Activated CD4-positive, alpha-beta T cell treated with anti-CD3 and anti-CD28 coated beads, Interleukin-2, amount 10 ng/mL, durations not matched to agents 24 days and 14 days (primary cell): ENCODE measurements around the gene DEPDC1. TPM values are rescaled to one million over a fixed set of nuclear protein-coding genes. Genes with fewer than 3 reads are reported as not detected.
A peak's percentile ranks its signal among the peaks of the same experiment; 100 is the strongest.

Experiments used
- DNase-seq: peaks from one replicate; pipeline ENCODE4 v3.0.0; 2022
- H3K27ac Mint-ChIP-seq: one replicate; pipeline ENCODE4 v1.8.0; 2022; ENCODE audit warnings: mild to moderate bottlenecking, mixed read lengths
- H3K27me3 Mint-ChIP-seq: one replicate; pipeline ENCODE4 v1.8.0; 2022; ENCODE audit warnings: mixed read lengths
- H3K36me3 Mint-ChIP-seq: one replicate; pipeline ENCODE4 v1.8.0; 2022; ENCODE audit warnings: low read depth, mild to moderate bottlenecking, mixed read lengths
- H3K4me1 Mint-ChIP-seq: one replicate; pipeline ENCODE4 v1.8.0; 2021; ENCODE audit warnings: mixed read lengths
- H3K4me3 Mint-ChIP-seq: one replicate; pipeline ENCODE4 v1.8.0; 2022; ENCODE audit warnings: mild to moderate bottlenecking, moderate library complexity, mixed read lengths
- H3K9me3 Mint-ChIP-seq: one replicate; pipeline ENCODE4 v1.8.0; 2021; ENCODE audit warnings: mixed read lengths
- intact Hi-C: fragments of 100-400 bp; cut with micrococcal nuclease; formaldehyde crosslinking; loops from one replicate; pipeline ENCODE4 v1.15.1; 2023
- total RNA-seq: library from RNA; stranded (reverse); gene quantifications from 2 replicates; pipeline ENCODE4 v1.2.3, GENCODE V29; 2022

DEPDC1 gene
- total RNA-seq, 1 donor from 2014 or later, result 13.3 TPM

DNA sequence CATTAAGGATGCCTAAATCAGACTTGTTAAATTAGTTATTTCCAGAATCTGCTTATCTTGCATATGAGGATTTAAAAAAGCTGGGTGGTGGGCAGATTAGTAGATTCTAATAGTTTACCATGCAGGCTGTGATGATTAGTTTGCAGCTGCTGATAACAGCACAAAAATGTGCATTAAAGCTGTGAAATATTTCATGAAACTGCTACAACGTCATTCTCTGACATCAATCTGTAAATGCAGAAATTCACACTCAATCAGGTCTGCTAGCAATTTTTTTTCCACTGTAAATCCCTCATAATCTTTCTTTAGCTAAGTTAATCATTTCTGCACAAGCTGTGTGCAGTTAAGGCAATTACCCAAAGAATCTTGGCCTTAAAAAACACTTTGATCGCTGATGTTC is 37.8 kb downstream of the DEPDC1 start:
- H3K27me3 Mint-ChIP-seq, result peaks cover 5% of the 10 kb centered on the region
- no peaks in the 10 kb centered on the region for H3K9me3 Mint-ChIP-seq
- DNase-seq, result no peak

DNA sequence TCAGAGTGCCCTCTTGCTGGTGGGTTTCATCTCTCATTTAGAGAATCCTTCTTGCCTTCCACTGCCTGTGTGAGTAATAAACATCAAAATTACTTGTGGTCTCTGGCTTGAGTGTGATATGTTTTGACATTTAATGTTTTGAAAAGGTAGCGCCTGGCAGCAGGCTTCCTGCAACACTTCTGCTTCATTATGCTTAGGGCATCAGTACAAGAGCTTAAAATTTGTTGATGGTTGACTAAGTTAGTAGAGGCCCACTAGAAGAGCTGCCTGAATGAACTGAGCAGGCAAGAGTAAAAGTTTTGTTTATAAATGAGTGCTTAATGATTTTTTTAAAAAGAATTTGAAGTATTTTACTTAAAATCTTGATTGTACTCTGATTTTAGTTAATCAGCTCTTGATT is 40.7 kb downstream of the DEPDC1 start:
- Mint-ChIP-seq H3K27ac (no peak overlapping the region), H3K27me3 (peaks cover 8% of the 10 kb centered on the region), H3K4me3 (no peak overlapping the region), H3K9me3 (no peaks in the 10 kb centered on the region), H3K36me3 (no peaks in the 10 kb centered on the region), H3K4me1 (no peaks in the 10 kb centered on the region)
- intact Hi-C loops, result no loop called here
- DNase-seq, result no peak

More for the DNA sequence above, 37.8 kb downstream of the DEPDC1 start:
- H3K4me1 Mint-ChIP-seq, result no peaks in the 10 kb centered on the region
- H3K36me3 Mint-ChIP-seq, result no peaks in the 10 kb centered on the region
- H3K27ac Mint-ChIP-seq, result no peak overlapping the region
- intact Hi-C loops, result no loop called here
- H3K4me3 Mint-ChIP-seq, result no peak overlapping the region

DNA sequence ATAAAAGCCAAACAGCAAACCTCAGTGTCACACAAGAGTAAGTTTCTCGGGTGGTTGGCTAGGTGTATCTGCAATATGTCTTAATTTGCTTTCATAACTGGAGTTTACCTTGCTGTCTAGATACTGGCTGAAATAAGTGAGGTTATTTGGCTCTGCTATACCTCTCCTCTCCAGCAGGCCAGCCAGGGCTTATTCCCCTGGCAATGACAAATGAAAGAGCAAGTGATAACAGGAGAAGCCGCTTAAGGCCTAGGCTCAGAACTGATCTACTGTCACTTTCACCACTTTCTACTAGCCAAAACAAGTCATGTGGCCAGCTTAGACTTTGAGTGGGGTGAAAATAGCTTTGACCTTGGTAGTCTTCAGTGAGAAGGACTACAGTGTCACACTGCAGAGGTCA is 42.3 kb downstream of the DEPDC1 start:
- peaks cover 8% of the 10 kb centered on the region for H3K27me3 Mint-ChIP-seq
- no peaks in the 10 kb centered on the region for H3K36me3 Mint-ChIP-seq
- no peak overlapping the region for H3K27ac Mint-ChIP-seq
- intact Hi-C loops, result no loop called here
- no peaks in the 10 kb centered on the region for H3K4me1 Mint-ChIP-seq
- DNase-seq, result no peak
- H3K4me3 Mint-ChIP-seq, result no peak overlapping the region
- H3K9me3 Mint-ChIP-seq, result no peaks in the 10 kb centered on the region

DNA sequence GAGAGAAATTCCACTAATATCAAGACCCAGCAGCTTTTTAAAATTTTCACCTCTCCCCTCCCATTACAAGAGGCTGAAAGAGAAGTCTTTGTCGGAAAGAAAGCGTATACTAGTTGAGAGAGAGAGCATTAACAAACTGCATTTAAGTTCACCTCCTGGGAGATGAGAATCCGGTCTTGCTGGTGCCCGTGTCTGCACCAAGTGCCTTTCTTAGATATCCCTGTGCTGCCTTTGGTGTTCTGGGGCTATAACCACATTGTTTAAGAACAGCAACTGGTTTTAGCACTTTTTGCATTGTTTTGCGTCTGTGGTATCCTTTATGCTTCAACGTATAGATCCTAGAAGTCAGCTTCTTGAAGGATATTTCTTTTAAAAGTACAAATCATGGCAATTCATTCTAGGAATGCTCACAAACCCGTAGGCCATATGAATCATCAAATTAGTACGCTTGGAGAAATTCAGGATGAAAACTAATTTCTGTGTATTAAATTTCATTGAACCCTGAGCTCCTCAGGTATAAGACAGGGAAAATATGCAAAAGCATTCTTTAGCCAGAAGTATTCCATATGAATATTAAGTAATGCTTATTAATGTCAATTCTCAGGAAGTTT is 43.7 kb downstream of the DEPDC1 start:
- DNase-seq, result no peak
- no peaks in the 10 kb centered on the region for H3K9me3 Mint-ChIP-seq
- no peaks in the 10 kb centered on the region for H3K4me1 Mint-ChIP-seq
- no peak overlapping the region for H3K4me3 Mint-ChIP-seq
- peaks cover 8% of the 10 kb centered on the region for H3K27me3 Mint-ChIP-seq
- H3K36me3 Mint-ChIP-seq, result no peaks in the 10 kb centered on the region
- no peak overlapping the region for H3K27ac Mint-ChIP-seq
- intact Hi-C loops, result no loop called here

DNA sequence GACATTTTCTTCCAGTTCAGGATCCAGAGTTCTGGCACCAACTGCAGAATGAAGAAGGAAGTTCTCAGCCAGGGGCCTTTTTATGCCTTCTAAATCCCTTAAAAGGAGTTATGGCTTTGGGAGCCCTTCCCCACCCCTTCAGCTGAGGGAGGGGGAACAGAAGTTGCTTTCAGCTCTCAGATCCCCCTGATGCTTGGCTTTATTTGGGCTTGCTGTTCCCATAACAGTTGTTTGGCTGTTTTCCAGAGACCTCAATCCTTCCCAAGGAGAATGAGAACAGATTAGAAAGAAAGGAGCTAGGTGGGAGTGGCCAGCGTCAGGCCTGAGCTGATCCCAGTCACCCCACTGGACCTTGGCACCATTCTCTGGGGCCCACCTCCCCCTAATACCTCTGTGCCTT is 47.0 kb downstream of the DEPDC1 start, which contains the start of gene RPE65:
RPE65 (minus strand) TSS at position 54 of the 400 bp plus-strand sequence; CDS start at position 5, 49 bp downstream.
- DNase-seq, result no peak
- intact Hi-C loops, result no loop called here
- H3K36me3 Mint-ChIP-seq, result no peaks in the 10 kb centered on the region
- no peak within 1 kb of the TSS for H3K4me3 Mint-ChIP-seq
- H3K9me3 Mint-ChIP-seq, result no peaks in the 10 kb centered on the region
- no peaks in the 10 kb centered on the region for H3K4me1 Mint-ChIP-seq
- H3K27ac Mint-ChIP-seq, result no peak within 1 kb of the TSS
- peaks cover 3% of the 10 kb centered on the region for H3K27me3 Mint-ChIP-seq

DNA sequence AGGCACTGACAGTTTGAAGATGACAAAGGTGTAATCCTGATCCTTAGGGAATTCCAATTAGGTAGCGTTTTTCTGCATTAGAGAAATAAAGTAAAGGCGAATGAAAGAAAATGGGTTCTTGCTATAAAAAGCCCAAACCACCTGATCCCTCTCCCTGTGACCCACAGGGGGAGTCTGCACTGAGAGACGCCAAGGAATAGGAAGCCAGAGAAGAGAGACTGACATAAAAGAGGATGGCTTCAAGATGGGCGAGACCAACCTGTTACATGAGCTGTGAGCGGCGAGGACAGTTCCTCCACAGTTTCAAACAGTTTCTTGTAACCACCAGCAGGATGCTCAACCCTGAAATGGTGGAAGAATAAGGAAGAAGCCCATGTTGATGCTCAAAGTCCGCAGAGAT is 48.5 kb downstream of the DEPDC1 start:
- intact Hi-C loops, result no loop called here
- H3K27me3 Mint-ChIP-seq, result no peaks in the 10 kb centered on the region
- H3K4me1 Mint-ChIP-seq, result no peaks in the 10 kb centered on the region
- no peak overlapping the region for H3K27ac Mint-ChIP-seq
- H3K4me3 Mint-ChIP-seq, result no peak overlapping the region
- no peak for DNase-seq
- no peaks in the 10 kb centered on the region for H3K9me3 Mint-ChIP-seq
- H3K36me3 Mint-ChIP-seq, result no peaks in the 10 kb centered on the region

DNA sequence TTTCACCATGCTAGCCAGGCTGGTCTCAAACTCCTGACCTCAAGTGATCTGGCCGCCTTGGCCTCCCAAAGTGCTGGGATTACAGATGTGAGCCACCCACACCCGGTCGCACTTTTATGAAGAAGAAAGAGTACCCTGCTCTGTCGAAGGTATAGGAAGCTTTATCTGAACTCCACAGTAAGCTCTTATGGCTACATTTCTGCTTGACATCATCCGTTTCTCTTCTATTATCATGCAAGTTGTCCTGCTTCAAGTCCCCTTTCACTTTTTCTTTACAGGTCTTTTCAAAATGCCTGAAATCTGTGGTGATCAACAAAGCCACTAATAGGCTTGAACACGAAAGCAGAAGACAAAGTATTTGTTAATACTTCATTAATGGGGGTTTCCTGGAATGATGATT is 51.2 kb downstream of the DEPDC1 start:
- no peak for DNase-seq
- H3K4me1 Mint-ChIP-seq, result no peaks in the 10 kb centered on the region
- H3K9me3 Mint-ChIP-seq, result no peaks in the 10 kb centered on the region
- no peak overlapping the region for H3K4me3 Mint-ChIP-seq
- no peaks in the 10 kb centered on the region for H3K36me3 Mint-ChIP-seq
- intact Hi-C loops, result no loop called here
- no peaks in the 10 kb centered on the region for H3K27me3 Mint-ChIP-seq
- H3K27ac Mint-ChIP-seq, result no peak overlapping the region

DNA sequence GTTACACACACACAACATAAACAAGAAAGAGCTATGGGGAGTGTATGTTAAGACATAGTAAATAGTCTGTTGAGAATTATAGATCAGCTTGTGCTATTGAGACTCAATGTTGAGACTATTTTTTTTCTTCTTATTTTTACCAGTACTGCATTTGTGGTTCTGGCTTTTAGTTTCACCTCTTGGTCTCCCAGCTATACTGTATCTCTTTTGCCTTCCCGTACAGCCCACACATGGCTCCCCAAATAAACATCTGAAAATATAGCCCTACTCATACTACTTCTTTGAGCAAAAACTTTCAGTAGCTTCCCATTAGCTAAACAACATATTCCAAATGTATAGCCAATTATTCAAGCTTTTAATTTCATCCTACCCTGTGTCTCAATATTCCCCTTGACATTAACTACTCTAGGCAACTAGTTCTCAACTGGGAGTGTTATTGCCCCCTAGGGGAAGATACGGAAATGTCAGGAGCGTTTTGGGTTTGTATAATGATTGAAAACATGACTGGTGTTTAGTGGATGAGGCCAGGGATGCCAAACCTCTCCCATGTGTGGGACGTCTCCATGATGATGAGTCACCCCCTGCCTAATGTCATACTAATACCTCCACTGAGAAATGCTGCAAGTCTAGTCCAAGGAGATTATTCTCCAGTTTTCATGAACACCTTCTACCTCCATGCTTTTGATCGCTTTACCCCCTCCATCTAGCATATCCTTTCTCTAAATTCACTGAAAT is 53.9 kb downstream of the DEPDC1 start:
- intact Hi-C loops, result loop anchor here (1.0 kb wide), 1 partner anchor 323 kb away; no protein-coding TSS in a partner anchor
- peak; percentile 73 for DNase-seq
- H3K9me3 Mint-ChIP-seq, result no peaks in the 10 kb centered on the region
- H3K36me3 Mint-ChIP-seq, result no peaks in the 10 kb centered on the region
- no peak overlapping the region for H3K4me3 Mint-ChIP-seq
- no peaks in the 10 kb centered on the region for H3K4me1 Mint-ChIP-seq
- H3K27ac Mint-ChIP-seq, result no peak overlapping the region
- no peaks in the 10 kb centered on the region for H3K27me3 Mint-ChIP-seq

DNA sequence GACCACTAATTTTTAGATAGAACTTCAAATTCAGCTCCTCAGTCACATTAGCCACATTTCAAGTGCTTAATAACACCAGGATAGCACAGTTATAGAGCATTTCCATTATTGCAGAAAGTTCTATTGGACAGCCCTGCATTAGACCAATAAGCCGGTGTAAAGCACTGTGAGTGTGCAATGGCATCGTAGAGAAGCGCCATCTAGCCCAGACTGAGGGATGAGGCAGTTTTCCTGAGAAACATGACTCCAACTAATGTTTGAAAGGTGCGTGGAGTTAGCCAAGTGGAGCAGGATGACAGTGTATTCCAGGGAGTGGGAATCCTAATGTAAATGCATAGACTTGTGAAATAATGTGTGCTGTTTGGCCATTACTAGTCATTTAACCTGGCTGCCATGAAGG is 54.9 kb downstream of the DEPDC1 start:
- intact Hi-C loops, result no loop called here
- Mint-ChIP-seq H3K27me3 (no peaks in the 10 kb centered on the region), H3K4me1 (no peaks in the 10 kb centered on the region), H3K27ac (no peak overlapping the region), H3K9me3 (no peaks in the 10 kb centered on the region), H3K36me3 (no peaks in the 10 kb centered on the region), H3K4me3 (no peak overlapping the region)
- no peak for DNase-seq

DNA sequence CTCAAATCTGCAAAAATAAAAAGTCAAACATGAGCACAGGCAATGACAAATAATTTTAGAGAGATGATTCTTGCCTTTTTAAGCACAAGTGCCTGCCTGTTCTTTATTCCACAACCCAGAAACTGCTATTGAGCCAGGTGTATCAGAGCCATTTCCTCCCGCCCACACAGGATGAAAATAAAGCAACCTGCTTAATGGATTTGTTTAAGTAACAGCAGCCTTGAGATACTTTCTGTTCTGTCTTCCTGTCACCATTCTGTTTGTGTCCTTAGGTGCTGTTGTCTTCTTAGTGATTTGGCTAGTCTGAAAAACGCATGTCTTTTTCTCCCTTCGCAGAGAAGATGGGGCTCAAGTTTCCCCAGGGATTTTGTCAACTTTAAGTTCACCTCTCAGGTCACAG is 58.6 kb downstream of the DEPDC1 start:
- intact Hi-C loops, result no loop called here
- no peaks in the 10 kb centered on the region for H3K27me3 Mint-ChIP-seq

DNA sequence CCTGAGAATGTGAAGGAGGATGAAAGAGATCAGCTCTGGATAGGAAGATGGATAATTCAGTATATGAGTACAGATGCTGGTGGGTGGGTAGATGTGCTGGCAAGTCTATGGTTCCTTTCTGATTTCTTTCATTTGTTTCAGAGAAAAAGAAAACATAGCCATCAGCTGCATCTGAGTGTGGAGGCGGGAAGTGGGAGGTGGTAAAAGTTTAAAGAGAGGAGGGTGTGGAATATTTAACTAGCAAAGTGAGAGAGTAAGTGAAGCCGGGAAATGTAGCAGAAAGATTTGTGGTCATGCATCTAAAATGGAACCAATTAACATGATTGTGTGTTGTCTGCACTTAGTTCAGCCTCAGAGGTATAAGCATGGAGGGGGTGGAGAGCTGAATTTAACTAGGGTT is 63.5 kb downstream of the DEPDC1 start:
- H3K36me3 Mint-ChIP-seq, result no peaks in the 10 kb centered on the region
- no peak for DNase-seq
- no peaks in the 10 kb centered on the region for H3K27me3 Mint-ChIP-seq
- H3K4me1 Mint-ChIP-seq, result no peaks in the 10 kb centered on the region
- no peak overlapping the region for H3K27ac Mint-ChIP-seq
- intact Hi-C loops, result no loop called here
- no peak overlapping the region for H3K4me3 Mint-ChIP-seq
- no peaks in the 10 kb centered on the region for H3K9me3 Mint-ChIP-seq

More for the DNA sequence above, 58.6 kb downstream of the DEPDC1 start:
- no peaks in the 10 kb centered on the region for H3K36me3 Mint-ChIP-seq
- no peak overlapping the region for H3K4me3 Mint-ChIP-seq
- no peaks in the 10 kb centered on the region for H3K9me3 Mint-ChIP-seq
- H3K27ac Mint-ChIP-seq, result no peak overlapping the region
- no peak for DNase-seq
- H3K4me1 Mint-ChIP-seq, result no peaks in the 10 kb centered on the region

DNA sequence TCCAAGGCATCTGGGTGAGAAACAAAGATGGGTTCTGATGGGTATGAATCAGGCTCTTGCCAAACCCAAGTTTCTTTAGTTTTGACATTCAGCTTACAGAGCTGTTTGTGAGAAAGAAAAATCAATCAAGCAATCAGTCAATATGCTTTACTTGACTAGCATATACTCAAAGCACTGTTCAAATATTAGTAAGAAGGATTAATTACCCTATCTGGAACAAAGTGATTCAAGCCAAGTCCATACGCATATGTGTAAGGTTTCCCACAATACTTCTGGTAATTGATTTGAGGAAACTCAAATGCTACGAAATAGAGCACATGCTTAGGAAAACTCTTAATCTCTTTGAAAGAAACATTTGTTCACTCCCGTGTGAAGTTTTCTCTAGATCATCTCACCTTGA is 65.8 kb downstream of the DEPDC1 start:
- H3K27ac Mint-ChIP-seq, result no peak overlapping the region
- DNase-seq, result no peak
- intact Hi-C loops, result no loop called here
- no peaks in the 10 kb centered on the region for H3K4me1 Mint-ChIP-seq
- no peaks in the 10 kb centered on the region for H3K36me3 Mint-ChIP-seq
- H3K9me3 Mint-ChIP-seq, result no peaks in the 10 kb centered on the region
- H3K4me3 Mint-ChIP-seq, result no peak overlapping the region
- no peaks in the 10 kb centered on the region for H3K27me3 Mint-ChIP-seq

DNA sequence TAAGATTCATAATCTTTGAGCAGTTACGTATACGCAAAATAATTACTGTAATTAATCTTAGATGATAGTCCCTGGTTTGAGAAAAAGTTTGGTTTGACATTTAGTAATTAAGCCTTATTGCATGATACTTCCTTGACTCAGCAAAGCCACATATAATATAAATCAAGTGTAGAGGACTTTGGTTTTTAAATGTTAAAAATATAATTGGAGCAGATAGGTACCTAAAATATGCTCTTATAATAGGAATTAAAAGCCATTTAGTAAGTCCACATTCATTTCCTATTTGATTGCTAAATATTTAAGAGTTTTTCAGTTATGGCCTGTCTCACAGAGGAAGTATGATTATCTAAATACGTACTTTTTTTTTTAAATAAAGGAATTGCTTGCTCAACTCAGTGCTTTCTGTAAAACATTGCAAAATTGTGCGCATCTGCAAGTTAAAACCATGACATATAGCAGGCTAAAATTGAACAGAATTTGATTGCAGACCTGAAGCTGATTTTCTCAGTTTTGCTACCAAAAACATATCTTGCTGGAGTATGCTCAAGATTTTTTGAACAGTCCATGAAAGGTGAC is 67.6 kb downstream of the DEPDC1 start:
- Mint-ChIP-seq H3K36me3 (no peaks in the 10 kb centered on the region), H3K4me3 (no peak overlapping the region), H3K27me3 (no peaks in the 10 kb centered on the region), H3K4me1 (no peaks in the 10 kb centered on the region), H3K27ac (no peak overlapping the region), H3K9me3 (no peaks in the 10 kb centered on the region)
- intact Hi-C loops, result no loop called here
- DNase-seq, result no peak

DNA sequence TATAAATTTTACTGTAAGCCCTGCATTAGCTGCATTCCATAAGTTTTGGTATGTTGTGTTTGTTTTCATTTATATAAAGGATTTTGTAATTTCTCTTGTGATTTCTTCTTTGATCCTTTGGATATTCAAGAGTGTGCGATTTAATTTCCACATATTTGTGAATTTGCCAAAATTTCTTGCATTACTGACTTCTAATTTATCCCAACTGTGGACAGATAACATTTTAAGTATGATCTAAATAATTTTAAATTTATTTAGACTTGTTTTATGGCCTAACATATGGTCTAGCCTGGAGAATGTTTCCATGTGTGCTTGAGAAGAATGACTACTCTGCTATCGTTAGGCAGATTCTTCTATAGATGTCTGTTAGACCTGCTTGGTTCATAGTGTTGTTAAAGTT is 70.3 kb downstream of the DEPDC1 start:
- no peak for DNase-seq
- H3K9me3 Mint-ChIP-seq, result no peaks in the 10 kb centered on the region
- no peak overlapping the region for H3K27ac Mint-ChIP-seq

More for the DNA sequence above, 70.3 kb downstream of the DEPDC1 start:
- H3K4me3 Mint-ChIP-seq, result no peak overlapping the region
- intact Hi-C loops, result no loop called here
- H3K4me1 Mint-ChIP-seq, result no peaks in the 10 kb centered on the region
- H3K27me3 Mint-ChIP-seq, result no peaks in the 10 kb centered on the region
- H3K36me3 Mint-ChIP-seq, result no peaks in the 10 kb centered on the region
